ENCODE data around the gene BRD3.

DNA sequence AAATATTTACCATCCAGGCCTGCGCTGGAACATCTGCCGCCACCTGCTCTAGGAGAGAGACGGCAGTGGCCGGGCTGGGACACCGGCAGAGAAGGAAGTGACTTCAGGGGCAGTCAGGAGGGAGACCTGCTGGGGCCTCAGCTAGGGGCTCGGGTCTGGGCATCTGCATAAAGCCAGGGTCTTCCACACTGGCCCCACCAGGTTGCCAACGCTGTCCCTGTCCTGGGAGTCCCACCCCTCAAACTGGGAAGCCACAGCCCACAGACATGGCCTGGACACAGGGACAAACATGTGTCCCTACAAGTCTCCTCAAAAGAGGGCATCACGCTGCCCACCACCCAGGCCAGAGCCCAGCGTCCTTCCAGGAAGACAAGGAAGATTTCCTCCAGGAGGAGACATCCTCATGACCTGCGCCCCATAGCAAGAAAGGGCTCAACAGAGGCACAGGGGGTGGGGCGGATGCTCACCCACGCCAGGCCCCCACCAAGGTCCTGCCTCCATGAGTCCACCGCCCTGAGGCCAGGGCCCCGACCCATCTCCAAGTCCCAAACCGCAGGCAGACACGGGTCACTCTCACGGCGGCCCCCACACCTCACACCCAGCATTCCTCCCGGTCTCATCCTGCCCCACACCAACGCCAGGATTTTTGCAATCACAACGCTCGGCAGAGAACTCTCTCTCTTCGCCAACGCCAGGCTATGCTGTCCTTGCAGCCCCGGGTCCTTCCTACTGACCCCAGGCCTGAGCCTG lies 84.7 kb downstream of the BRD3 start:
- TF ChIP-seq, protein P1, sequence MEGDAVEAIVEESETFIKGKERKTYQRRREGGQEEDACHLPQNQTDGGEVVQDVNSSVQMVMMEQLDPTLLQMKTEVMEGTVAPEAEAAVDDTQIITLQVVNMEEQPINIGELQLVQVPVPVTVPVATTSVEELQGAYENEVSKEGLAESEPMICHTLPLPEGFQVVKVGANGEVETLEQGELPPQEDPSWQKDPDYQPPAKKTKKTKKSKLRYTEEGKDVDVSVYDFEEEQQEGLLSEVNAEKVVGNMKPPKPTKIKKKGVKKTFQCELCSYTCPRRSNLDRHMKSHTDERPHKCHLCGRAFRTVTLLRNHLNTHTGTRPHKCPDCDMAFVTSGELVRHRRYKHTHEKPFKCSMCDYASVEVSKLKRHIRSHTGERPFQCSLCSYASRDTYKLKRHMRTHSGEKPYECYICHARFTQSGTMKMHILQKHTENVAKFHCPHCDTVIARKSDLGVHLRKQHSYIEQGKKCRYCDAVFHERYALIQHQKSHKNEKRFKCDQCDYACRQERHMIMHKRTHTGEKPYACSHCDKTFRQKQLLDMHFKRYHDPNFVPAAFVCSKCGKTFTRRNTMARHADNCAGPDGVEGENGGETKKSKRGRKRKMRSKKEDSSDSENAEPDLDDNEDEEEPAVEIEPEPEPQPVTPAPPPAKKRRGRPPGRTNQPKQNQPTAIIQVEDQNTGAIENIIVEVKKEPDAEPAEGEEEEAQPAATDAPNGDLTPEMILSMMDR (IDR thresholded peaks at IDR 0.05 in 2 of 3, conservative IDR thresholded peaks at IDR 0.05 in 1 of 3; ENCODE audit: borderline replicate concordance in 1 of 3, insufficient read depth in 1 of 3, low read depth in 2 of 3, low read length in 2 of 3) = no peak
- no peak for TF ChIP-seq TCF7L2 (IDR thresholded peaks at IDR 0.05; ENCODE audit: borderline replicate concordance, extremely low read depth, insufficient read depth, insufficient read length)

Measured in HCT116 (cell line).